DMS53 treated with DMSO at 0.1 percent for 48 hours (cell line): ENCODE results near the gene STX8.

Experiments
- DNase-seq: peaks from one replicate; lab custom pipeline; 2025; ENCODE audit not compliant: unreplicated experiment; lab: John Stamatoyannopoulos, UW

Gene STX8

GRCh38 chr17:9215465-9215864 lies 360.2 kb downstream of the STX8 start:
- DNase-seq: no peak

GRCh38 chr17:9213303-9213640 lies 362.3 kb downstream of the STX8 start:
- DNase-seq: no peak

GRCh38 chr17:9212376-9213302 lies 363.0 kb downstream of the STX8 start:
- DNase-seq: no peak

- DNase-seq: no peak
These were observed 364.4 kb downstream of the STX8 start for GRCh38 chr17:9211133-9211765.

GRCh38 chr17:9209781-9210370 lies 365.7 kb downstream of the STX8 start:
- DNase-seq: no peak

- no peak for DNase-seq
These were observed 366.3 kb downstream of the STX8 start for GRCh38 chr17:9209347-9209746.

GRCh38 chr17:9208381-9209105 lies 367.1 kb downstream of the STX8 start:
- DNase-seq: no peak

- DNase-seq: peak; percentile 10
These were observed 368.8 kb downstream of the STX8 start for GRCh38 chr17:9206741-9207332.

GRCh38 chr17:9206410-9206703 lies 369.3 kb downstream of the STX8 start:
- DNase-seq: no peak

- no peak for DNase-seq
These were observed 369.9 kb downstream of the STX8 start for GRCh38 chr17:9205520-9206409.

- DNase-seq: no peak
These were observed 370.8 kb downstream of the STX8 start for GRCh38 chr17:9204637-9205329.

- no peak for DNase-seq
These were observed 371.7 kb downstream of the STX8 start for GRCh38 chr17:9203771-9204425.

- no peak for DNase-seq
These were observed 373.1 kb downstream of the STX8 start for GRCh38 chr17:9202532-9202931.

- no peak for DNase-seq
These were observed 374.8 kb downstream of the STX8 start for GRCh38 chr17:9200699-9201359.
